GM19468 (cell line): ENCODE measurements around the gene KIAA0753.

Experiments used
- ATAC-seq: cut with Tn5 transposase; IDR thresholded peaks from one replicate; pipeline ENCODE4 v1.9.1; 2021; ENCODE audit warnings: mild to moderate bottlenecking, moderate library complexity, moderate number of reproducible peaks; ENCODE audit not compliant: unreplicated experiment; ENCODE audit errors: extremely low read depth

The KIAA0753 gene

DNA sequence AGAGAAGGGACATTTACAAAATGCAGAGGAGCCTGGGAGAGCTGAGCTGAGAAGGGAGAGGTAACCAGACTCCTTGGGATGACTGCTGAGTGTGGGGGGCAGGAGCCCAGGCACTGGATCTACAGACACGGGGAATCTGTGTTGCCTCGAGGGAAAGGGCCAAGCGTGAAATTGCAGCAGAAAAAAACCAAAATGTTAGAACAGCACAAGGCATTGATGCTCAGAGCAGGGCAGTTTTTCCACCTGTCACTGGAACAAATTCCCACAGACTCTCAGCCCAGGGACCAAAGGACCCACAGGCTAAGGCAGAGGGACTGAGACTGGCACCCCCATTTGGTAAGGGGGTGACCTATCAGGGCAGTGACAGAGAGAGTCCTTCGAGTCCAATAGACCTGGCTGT, 86.2 kb downstream of the KIAA0753 start:
- ATAC-seq: no peak

DNA sequence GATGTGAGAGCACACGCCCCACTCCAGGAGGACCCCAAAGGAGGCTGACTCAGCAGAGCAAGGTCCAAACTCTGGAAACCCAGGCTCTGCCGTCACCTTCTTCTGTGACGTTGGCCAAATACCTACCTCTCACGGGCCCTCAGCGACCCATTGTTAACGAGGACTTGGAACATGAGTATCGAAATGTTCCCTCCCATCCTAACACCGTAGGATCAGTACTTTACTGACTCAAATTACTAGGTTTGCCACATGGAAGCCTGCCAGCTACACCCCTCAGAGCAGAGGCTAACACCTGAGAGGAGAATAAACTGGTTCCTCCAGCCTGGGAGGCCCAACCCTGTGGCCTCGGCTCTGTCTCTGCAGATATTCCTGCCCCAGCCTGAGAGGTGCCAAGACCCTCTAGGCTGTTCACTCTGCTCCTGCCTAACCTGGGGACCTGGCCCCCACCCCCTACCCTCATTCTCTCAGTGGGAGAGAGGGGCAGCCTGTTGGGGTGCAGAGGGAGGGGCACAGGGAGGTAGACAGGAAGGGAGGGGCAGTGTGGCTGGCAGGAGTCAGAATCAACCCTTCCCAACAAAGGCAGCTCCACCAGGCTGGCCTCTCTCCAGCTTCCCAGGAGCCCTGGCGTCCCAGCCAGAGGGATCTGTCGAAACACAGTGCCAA, 88.5 kb downstream of the KIAA0753 start:
- no peak for ATAC-seq

DNA sequence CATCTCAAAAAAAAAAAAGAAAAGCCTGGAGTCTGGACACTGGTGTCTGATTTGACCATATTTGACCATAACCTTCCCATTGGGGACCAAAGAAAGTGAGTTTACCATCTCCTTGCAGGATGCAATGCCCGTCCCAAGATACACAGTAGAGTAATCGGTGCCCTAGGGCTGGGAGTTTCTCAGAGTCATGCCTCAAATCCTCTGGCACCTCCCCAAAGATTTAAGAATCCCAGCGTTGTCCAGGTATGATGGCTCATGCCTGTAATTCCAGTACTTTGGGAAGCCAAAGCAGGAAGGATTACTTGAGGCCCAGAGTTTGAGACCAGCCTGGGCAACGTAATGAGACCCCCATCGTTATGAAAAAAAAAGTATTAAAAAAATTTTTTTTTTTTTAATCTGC, 89.2 kb downstream of the KIAA0753 start:
- ATAC-seq: no peak

DNA sequence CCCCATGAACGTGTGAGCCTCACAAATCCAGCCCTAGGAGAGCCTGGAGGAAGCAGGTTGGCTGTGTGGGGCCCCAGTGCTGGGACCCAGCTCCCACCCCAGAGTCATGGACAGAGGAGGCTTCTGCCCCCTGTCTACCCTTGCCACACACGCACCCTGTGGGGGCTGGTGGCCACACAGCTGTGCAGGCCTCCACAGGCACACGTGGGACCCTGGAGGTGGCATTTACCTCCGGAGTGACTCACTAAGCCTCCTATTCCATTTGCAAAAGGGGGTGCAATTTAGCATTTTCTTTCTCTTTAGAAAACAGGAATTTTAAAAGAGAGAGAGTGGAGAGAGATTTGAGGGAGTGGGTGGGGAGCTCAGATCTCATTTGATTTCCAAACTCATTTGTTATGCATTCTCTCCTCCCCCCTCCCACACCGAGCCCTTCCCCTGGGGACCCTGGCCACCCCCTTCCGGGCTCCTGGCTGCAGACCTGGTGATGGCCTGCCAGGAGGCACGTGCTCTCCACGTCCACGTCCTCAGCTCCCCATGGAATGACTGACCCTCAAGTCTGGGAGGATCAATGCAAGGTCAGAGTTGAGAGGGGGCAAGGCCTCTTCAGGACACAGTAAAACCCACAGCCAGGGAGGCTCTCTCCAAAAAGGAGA, 91.0 kb downstream of the KIAA0753 start:
- no peak for ATAC-seq

DNA sequence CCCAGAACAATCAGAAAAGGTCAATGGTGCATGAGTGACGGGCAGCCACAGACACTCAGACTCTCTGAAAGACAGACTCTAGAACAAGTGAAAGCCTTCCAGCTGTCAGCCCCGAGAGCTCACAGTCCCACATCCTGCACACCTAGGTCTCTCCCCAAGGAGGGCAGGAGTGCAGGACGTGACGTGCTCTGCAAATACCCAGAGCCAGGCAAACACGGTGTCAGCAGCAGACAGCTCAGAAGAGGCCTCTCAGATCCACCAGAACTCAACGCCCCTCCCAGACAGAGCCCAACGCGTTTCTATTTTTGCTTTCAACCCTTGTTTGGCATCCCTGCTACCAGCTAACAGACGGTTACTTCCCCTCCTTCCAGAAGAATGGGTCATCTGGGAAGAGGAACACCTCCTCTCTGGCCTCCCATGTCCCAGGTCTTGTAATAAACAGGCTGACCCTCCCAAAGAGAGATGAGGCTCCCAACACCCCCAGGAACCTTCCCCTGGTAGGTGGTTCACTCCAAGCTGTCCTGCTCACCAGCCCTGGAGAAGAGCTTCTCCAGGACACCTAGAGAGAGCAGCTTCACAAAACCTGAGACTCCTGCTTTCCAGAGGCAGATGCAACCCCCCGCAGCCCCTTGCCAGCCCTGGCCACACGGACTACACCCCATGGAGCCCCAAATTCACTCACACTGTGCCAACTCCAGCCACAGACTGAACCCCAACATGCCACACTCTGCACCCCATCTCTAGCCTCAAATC, 91.8 kb downstream of the KIAA0753 start:
- ATAC-seq: peak; percentile 36

DNA sequence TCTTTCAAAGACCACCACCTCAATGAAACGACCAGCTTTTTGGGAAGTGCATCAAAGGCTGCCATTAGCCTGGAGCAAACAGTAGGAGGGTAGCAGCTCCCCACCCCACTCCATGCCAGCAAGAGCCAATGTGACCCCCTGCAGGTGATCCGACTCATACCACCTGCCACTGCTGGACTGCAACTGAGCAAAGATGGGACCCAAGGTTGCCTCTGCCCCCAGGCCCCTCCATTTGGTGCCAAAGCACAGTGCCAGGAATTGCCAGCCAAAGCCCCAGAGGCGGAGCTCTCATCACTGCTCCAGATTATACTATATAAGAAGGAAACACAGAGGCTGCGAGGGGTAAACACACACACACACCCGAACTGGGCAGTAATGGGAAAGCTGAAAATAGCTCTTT, 92.5 kb downstream of the KIAA0753 start:
- ATAC-seq: no peak

DNA sequence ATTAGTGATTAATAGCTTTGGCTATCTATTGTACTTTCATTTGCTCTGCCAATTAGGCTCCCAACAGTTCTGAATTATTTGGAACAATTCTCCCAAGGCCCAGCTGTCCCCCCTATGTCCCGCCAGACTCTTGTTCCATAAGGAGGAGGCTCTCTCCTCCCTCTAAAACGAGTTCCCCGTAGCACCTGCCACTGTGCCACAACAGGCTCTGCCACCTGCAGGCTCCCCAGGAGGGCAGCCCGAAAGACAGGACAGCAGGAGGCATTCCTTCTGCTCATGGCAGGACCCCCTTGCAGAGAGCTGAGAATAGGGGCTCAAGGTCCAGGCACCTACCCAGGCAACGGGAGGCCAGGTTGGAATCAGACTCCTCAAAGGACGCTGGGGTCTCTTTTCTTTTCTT, 93.2 kb downstream of the KIAA0753 start:
- ATAC-seq: no peak

DNA sequence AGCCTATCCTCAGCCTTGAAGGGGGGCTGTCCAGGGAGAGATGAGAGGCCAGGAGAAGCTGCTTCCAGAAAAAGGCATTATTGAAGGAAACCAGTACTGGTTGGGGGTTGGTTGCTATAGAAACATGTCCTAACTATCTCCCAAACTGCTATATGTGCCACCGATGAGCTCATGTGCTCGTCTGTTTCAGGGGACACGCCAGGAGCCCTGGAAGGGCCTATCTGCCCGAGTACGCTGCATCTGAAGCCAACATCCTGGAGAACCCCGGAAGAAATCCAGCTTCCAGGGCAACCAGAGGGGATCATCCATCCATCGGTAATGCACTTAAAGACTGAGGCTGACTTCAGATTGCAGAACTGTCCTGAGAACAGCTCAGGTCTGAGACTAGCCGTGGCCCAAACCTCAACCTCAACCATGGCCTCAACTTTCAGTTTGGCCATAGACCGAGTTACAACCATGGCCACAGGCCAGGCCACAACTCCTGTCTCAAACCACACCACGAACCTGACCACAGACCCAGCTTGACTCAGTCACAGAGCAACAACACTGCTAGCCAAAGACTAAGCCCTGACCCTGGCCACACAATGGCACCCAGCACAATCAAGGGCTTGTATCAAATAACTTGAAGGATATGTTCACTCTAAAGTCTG, 94.3 kb downstream of the KIAA0753 start:
- no peak for ATAC-seq

DNA sequence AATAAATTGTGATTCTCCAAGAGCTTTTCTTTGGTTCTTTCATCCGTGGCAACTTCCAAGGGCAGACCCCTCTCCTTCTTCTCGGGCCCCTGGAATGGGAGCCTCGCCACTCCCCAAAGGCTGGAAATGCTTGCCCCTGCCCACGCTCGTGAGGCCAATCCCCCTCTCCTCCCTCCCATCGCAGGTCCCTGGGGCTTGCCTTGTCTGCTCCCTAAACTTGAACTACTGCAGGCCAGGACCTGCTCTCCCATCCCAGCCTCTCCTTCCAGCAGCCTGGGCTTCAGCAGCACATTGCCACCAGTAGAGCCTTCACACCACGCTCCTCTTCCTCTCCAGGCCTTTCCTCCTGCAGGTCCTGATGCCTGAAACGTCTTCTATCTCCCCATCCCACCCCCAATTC, 95.2 kb downstream of the KIAA0753 start:
- no peak for ATAC-seq

DNA sequence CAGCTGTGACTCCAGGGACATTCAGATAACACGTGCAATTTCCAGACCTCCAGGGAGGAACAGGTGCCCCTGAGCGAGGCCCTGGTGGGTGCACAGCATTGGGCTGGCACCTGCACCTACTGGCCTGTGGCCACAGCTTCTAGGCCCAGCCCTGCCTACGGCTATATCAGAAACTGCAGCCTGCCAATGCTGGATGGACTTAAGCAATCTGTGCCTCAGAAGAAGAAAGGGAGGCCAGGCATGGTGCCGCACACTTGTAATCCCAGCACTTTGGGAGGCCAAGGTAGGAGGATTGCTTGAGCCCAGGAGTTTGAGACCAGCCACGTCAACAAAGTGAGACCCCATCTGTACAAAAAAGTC, 96.5 kb downstream of the KIAA0753 start:
- no peak for ATAC-seq

DNA sequence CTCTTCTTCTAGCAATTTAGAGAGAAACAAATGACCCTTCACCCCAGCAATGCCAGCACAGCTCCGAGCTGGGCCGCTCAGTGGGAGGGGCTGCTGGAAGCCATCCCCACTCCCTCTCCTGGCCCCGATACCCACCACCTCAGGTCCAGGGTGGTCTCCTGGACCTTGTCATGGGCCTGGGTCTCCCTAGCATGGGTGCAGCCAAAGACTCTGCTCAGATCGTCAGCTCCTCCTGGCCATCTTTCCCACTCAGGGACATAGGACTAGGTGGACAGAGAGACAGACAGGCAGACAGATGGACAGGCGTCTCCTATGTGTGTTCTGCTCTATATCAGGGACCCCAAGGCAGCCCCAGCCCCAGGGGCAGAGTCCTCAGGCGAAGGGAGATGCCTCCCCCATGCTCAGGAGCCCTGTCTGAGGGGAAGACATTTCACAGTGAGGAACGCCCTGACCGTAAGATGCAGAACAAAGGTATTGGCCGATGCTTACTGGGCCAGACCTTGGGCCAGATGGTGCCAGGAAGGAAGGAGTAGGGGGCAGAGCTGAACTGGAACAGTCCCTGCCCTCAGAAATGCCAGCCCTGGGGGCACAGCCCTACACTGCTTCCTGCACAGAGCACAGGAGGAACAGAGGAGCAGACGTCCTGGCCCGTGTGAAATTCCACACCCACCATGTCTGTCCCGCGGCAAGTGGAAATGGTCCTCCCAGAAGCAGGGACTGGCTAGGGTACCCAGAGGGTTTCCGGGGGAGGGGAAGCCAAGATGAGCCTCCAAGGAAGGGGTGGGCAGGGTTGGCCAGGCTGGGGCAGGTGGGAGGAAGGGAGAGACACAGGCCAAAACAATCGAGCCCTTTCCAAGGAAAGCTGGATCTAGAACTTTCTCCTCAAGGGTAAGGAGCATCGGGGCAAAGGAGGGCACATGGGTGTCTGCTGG, 97.2 kb downstream of the KIAA0753 start:
- ATAC-seq: no peak

DNA sequence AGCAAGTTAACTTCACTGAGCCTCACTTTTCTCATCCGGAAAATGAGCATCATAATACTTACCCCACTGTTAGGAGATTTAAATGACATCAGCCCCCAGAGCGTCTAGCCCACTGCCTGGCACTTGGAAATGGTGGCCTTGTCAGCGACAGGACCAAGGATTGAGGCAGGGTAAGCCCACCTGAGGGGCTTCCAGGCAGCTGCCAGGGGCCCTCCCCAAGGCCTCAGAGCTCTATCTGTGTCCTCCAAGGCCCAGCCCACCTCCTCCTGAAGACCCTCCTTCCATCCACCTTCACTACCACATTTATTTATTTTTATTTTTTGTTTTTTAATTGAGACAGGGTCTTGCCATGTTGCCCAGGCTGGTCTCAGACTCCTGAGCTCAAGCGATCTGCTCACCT, 97.9 kb downstream of the KIAA0753 start:
- no peak for ATAC-seq

DNA sequence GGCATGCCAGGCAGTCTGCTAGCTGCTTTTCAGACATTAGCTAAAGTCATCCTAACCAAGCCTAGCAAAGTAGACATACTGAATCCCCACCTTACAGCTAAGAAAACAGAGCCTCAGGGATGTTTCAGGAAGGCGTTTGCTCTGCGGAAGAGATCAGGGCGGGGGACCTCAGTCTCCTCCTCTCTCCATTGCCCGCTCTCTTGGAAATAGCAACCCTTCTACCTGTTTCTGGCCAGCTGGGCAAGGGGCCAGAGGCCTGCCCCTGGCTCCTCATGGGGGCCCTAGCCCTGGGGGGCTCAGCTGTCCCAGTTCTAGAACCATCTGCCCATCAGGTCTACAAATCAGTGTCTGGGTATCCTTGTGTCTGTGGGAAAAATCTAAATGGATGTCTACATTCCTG, 98.6 kb downstream of the KIAA0753 start:
- no peak for ATAC-seq

DNA sequence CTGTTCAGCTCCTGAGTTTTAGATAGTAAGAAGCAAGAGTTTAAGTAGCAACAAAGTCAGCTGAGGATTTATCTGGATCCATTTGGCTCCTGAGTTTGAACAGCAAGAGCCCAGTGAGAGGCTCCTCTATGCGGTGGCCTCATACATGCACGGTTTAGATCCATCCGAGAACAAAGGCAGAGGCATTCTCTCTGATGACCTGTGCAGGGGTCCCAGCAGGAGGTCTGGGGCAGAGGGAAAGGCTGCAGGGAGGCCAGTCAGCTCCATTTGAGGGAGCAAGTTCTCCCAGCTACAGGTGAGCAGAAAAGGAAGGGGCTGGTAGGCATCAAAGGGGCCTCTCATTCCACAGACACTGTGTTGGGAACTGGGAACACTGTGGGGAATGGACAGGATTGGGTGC, 100.6 kb downstream of the KIAA0753 start:
- ATAC-seq: no peak

DNA sequence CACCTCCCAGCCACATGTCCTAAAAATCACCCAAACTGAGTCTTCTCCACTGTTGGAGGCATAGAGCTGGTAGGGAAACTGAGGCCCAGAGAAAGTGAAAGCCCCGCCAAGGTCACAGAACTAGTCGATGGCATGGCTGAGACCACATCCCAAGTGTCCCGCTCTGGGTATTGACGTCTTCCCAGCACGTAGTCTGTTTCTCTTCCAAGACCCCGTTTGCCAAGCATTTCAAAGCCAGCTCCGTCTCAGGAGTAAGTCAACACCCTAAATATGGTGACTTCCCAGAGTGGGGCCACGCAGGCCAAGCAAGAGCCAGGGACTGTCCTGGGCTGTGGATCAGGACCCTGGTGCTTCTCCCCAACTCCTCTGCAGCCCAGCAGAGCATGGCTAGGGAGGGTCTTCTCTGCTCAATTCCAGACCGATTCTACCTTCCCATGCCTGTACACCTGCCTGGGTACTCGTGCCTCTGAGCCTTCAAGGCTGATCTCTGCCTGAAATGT, 103.9 kb downstream of the KIAA0753 start:
- no peak for ATAC-seq

DNA sequence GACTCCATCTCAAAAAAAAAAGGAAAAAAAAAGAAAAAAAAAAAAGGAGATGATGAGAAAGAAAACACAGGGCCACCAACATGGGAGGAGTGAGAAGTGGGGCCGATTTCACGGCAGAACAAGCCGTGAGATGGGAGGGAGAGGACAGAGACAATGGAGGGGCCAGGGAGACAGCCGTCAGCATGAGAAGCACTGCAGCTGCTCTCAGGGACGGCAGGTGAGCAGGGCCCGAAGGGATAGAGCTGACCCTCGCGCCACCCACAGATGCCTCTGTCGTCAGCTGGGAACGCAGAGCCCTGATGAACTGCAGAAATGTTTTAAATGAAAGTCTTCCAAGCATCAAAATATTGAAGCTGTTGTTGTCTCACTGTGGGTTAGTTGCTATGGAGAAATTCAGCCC, 104.5 kb downstream of the KIAA0753 start:
- ATAC-seq: no peak

DNA sequence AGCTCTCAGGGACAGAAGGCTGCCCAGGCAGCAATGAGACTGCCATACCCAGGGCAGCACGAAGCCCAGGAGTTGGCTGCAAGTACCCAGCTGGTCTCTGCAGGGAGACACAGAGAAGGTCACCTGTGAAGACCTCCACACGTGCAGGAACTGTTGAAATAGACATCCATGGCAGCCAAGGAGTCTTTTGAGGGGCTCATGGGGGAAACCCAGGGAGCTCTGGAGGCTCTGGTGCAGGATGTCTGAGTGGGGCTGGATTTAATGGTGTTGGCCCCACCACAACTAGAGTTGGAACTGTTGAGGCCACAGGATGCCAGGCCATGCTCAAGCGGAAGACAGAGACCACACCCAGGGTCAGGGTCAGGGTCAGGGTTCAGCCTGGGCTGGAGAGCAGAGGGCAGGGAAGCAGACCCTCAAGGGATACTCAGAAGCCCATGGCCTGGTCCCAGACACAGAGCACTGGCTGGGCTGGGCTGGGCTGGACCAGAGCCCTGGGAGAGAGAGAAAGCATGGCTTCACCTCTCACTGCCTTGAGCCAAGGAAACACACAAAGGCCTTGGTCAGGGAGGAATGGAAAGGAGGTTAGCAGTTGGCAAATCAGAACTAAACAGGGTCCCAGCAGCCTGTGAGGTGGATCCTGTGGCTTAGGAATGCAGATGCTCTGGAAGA, 105.5 kb downstream of the KIAA0753 start:
- no peak for ATAC-seq

DNA sequence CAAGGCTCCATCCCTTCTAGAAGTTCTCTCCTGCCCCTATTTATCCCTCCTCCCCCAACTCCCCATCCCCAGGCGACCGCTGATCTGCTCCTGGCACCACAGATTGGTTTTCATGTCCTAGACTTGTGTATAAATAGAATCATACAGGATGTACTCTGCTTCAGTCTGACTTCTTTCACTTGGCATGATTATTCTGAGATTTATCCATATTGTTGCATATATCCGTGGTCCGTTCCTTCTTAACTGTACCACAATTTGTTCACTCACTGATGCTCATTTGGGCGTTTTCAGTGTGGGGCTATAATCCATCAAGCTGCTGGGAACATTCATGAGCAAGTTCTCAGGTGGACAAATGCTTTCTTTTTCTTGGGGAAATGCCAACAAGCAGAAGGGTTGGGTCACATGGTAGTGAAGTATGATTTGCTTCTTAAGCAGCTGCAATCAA, 108.0 kb downstream of the KIAA0753 start:
- no peak for ATAC-seq

DNA sequence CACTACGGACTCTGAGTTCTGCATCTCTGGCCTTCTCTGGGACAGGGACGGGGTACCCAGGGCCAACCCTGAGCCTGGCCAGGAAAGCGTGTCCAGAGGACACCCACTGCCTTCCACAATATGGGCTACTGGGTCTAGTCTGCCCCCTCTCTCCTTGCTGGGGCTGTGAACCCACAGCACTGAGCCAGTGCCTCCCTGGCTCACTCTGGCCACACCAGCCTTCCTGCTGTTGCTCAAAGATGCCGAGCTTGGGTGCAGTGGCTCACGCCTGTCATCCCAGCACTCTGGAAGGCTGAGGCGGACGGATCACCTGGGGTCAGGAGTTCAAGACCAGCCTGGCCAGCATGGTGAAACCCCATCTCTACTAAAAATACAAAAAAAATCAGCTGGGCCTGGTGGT, 108.9 kb downstream of the KIAA0753 start:
- no peak for ATAC-seq
